Measurements from ENCODE around the gene GPSM3. TPM values are rescaled to one million over a fixed set of nuclear protein-coding genes. Genes with fewer than 3 reads are reported as not detected.

The GPSM3 gene
- total and polyA plus RNA-seq, 4 donors = 8.1 to 145 (median 47.3) TPM

GRCh38 chr6:32168350-32168749 is 24.1 kb downstream of the GPSM3 start:
- ATAC-seq (ENCODE audit: insufficient read depth, low FRiP score) (no peak), DNase-seq (no peak)
- Histone ChIP-seq H3K27me3 (ENCODE audit: control insufficient read depth in 3 of 3, insufficient read depth in 3 of 3, low read length in 2 of 3) (peaks cover 0 to 4% (median 0%) of the 10 kb centered on the region in 3 donors), H3K36me3 (ENCODE audit: control insufficient read depth in 4 of 4, insufficient read depth in 4 of 4, low read length in 4 of 4) (peaks cover 3 to 33% (median 21%) of the 10 kb centered on the region in 4 donors), H3K27ac (ENCODE audit: low read depth in 1 of 2, low read length in 1 of 2) (no peak overlapping the region), H3K9me3 (ENCODE audit: control insufficient read depth in 4 of 4, insufficient read depth in 3 of 4, low read length in 3 of 4) (no peaks in the 10 kb centered on the region), H3K9ac (ENCODE audit: insufficient read depth in 1 of 2, low read length in 2 of 2) (no peak overlapping the region), H3K4me3 (no peak overlapping the region), H3K4me1 (ENCODE audit: control insufficient read depth in 5 of 5, insufficient read depth in 5 of 5, low read length in 5 of 5) (peaks cover 0 to 7% (median 0%) of the 10 kb centered on the region in 5 donors)
- 87 to 89% methylated on average over 2 of the region's 2 CpGs for WGBS, 2 donors
- TF ChIP-seq CTCF (IDR thresholded peaks at IDR 0.05; ENCODE audit: control extremely low read depth, extremely low read depth) = no peak

- Histone ChIP-seq H3K9ac (ENCODE audit: insufficient read depth in 1 of 2, low read length in 2 of 2) (no peak overlapping the region), H3K4me3 (no peak overlapping the region), H3K9me3 (ENCODE audit: control insufficient read depth in 4 of 4, insufficient read depth in 3 of 4, low read length in 3 of 4) (no peaks in the 10 kb centered on the region), H3K36me3 (ENCODE audit: control insufficient read depth in 4 of 4, insufficient read depth in 4 of 4, low read length in 4 of 4) (peaks cover 3 to 33% (median 21%) of the 10 kb centered on the region in 4 donors), H3K27ac (ENCODE audit: low read depth in 1 of 2, low read length in 1 of 2) (no peak overlapping the region), H3K4me1 (ENCODE audit: control insufficient read depth in 5 of 5, insufficient read depth in 5 of 5, low read length in 5 of 5) (peaks cover 0 to 1% (median 0%) of the 10 kb centered on the region in 5 donors), H3K27me3 (ENCODE audit: control insufficient read depth in 3 of 3, insufficient read depth in 3 of 3, low read length in 2 of 3) (peaks cover 0 to 4% (median 0%) of the 10 kb centered on the region in 3 donors)
- no peak for ATAC-seq (ENCODE audit: insufficient read depth, low FRiP score)
- no peak for TF ChIP-seq CTCF (IDR thresholded peaks at IDR 0.05; ENCODE audit: control extremely low read depth, extremely low read depth)
- 73 to 83% methylated on average over 6 of the region's 6 CpGs for WGBS, 2 donors
- no peak for DNase-seq
These were observed 24.6 kb downstream of the GPSM3 start for GRCh38 chr6:32167761-32168262.

GRCh38 chr6:32167154-32167760 is 25.2 kb downstream of the GPSM3 start:
- ATAC-seq (ENCODE audit: insufficient read depth, low FRiP score) = no peak
- Histone ChIP-seq H3K27me3 (ENCODE audit: control insufficient read depth in 3 of 3, insufficient read depth in 3 of 3, low read length in 2 of 3) (peaks cover 0 to 4% (median 0%) of the 10 kb centered on the region in 3 donors), H3K4me1 (ENCODE audit: control insufficient read depth in 5 of 5, insufficient read depth in 5 of 5, low read length in 5 of 5) (peaks cover 0 to 1% (median 0%) of the 10 kb centered on the region in 5 donors), H3K9me3 (ENCODE audit: control insufficient read depth in 4 of 4, insufficient read depth in 3 of 4, low read length in 3 of 4) (no peaks in the 10 kb centered on the region), H3K4me3 (no peak overlapping the region), H3K27ac (ENCODE audit: low read depth in 1 of 2, low read length in 1 of 2) (no peak overlapping the region), H3K9ac (ENCODE audit: insufficient read depth in 1 of 2, low read length in 2 of 2) (no peak overlapping the region), H3K36me3 (ENCODE audit: control insufficient read depth in 4 of 4, insufficient read depth in 4 of 4, low read length in 4 of 4) (peaks cover 3 to 33% (median 21%) of the 10 kb centered on the region in 4 donors)
- no peak for TF ChIP-seq CTCF (IDR thresholded peaks at IDR 0.05; ENCODE audit: control extremely low read depth, extremely low read depth)
- WGBS, 2 donors = 92 to 93% methylated on average over 32 of the region's 32 CpGs
- no peak for DNase-seq

Measured in lung (tissue), 12 donors.